PFSK-1 (cell line): ENCODE results near the gene PGBD5.

Source experiments
- FOXP2 ChIP-seq: optimal IDR thresholded peaks from 2 replicates; pipeline ENCODE3; 2011; ENCODE audit warnings: borderline replicate concordance, control low read depth, inconsistent platforms; ENCODE audit not compliant: insufficient read depth; ENCODE audit errors: extremely low read length, extremely low read depth
- POLR2AphosphoS5 ChIP-seq: IDR thresholded peaks from 2 replicates; pipeline ENCODE4 v1.6.1; 2012; ENCODE audit warnings: low read depth, mild to moderate bottlenecking, control low read depth, low read length, moderate library complexity
- SIN3A ChIP-seq: IDR thresholded peaks from 2 replicates; pipeline ENCODE4 v1.6.1; 2012; ENCODE audit warnings: mild to moderate bottlenecking, low read length, moderate library complexity, borderline replicate concordance; ENCODE audit not compliant: insufficient read depth
- TAF1 ChIP-seq: IDR thresholded peaks from 2 replicates; pipeline ENCODE4 v1.6.1; 2012; ENCODE audit warnings: low read length, control low read depth, borderline replicate concordance; ENCODE audit not compliant: insufficient read depth
- TF ChIP-seq, protein P1 (sequence below), 2 experiments: IDR thresholded peaks; 2 replicates each; pipeline versions ENCODE4 v1.6.1 to v1.8.0; 2011 to 2012; ENCODE audit warnings: low read depth in 2 of 2, low read length in 2 of 2, control low read depth in 1 of 2, inconsistent platforms in 1 of 2, mild to moderate bottlenecking in 1 of 2, moderate library complexity in 1 of 2; ENCODE audit not compliant: insufficient read depth in 1 of 2

DNA sequence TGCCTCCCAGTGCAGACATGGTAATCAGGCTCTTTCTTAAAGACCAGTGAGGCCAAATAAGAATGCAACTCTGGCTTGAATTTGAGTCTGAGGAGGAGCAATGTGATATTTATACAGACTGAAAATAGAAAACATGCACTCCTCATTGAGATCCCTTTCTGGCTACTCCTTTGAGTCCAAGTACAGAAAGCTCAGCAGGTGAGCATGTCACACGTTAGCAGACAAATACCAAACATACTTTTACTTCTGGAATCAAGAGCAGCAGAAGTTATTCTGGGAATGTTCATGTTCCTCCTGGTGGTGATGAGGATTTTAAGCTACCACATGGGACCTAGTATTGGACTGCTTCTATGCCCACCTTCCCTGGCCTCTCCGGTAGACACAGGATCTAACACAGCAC, 48.3 kb downstream of the PGBD5 start:
- TF ChIP-seq, protein P1, sequence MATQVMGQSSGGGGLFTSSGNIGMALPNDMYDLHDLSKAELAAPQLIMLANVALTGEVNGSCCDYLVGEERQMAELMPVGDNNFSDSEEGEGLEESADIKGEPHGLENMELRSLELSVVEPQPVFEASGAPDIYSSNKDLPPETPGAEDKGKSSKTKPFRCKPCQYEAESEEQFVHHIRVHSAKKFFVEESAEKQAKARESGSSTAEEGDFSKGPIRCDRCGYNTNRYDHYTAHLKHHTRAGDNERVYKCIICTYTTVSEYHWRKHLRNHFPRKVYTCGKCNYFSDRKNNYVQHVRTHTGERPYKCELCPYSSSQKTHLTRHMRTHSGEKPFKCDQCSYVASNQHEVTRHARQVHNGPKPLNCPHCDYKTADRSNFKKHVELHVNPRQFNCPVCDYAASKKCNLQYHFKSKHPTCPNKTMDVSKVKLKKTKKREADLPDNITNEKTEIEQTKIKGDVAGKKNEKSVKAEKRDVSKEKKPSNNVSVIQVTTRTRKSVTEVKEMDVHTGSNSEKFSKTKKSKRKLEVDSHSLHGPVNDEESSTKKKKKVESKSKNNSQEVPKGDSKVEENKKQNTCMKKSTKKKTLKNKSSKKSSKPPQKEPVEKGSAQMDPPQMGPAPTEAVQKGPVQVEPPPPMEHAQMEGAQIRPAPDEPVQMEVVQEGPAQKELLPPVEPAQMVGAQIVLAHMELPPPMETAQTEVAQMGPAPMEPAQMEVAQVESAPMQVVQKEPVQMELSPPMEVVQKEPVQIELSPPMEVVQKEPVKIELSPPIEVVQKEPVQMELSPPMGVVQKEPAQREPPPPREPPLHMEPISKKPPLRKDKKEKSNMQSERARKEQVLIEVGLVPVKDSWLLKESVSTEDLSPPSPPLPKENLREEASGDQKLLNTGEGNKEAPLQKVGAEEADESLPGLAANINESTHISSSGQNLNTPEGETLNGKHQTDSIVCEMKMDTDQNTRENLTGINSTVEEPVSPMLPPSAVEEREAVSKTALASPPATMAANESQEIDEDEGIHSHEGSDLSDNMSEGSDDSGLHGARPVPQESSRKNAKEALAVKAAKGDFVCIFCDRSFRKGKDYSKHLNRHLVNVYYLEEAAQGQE (IDR thresholded peaks at IDR 0.05; ENCODE audit: insufficient read depth in 1 of 2, low read depth in 2 of 2, low read length in 2 of 2) = no peak
- TF ChIP-seq POLR2AphosphoS5 (no peak), TAF1 (no peak), SIN3A (no peak), FOXP2 (no peak)
